Uterus (tissue), 2 donors: ENCODE results near the gene RNF113B.

Experiments
- CTCF ChIP-seq, 4 experiments: fragments of 200-600 bp in 2 of 4; fragments of 450-650 bp in 2 of 4; sonication (generic) in 2 of 4; IDR thresholded peaks; one replicate each; pipeline ENCODE4 v1.5.1; 2016 to 2019; ENCODE audit warnings: antibody characterized with exemption in 4 of 4, mild to moderate bottlenecking in 2 of 4, moderate library complexity in 1 of 4
- POLR2A ChIP-seq, 2 donors: fragments of 450-650 bp; IDR thresholded peaks; one replicate each; pipeline ENCODE4 v1.6.1; 2016; ENCODE audit warnings: antibody characterized with exemption in 2 of 2, mild to moderate bottlenecking in 1 of 2, moderate library complexity in 1 of 2

- TF ChIP-seq POLR2A (IDR thresholded peaks at IDR 0.05) (no peak), CTCF (IDR thresholded peaks at IDR 0.05) (no peak)
Measured at GRCh38 chr13:98204546-98204945, 27.5 kb upstream of the RNF113B start.
